Gastroesophageal sphincter (tissue), 4 donors: ENCODE results near the gene MEGF6. TPM values are rescaled to one million over a fixed set of nuclear protein-coding genes. Genes with fewer than 3 reads are reported as not detected.

ENCODE experiments used
- ATAC-seq: fragments of 150-250 bp; one replicate; pipeline ENCODE4 v1.9.1; 2016; ENCODE audit warnings: mild to moderate bottlenecking, moderate library complexity
- H3K27ac ChIP-seq, 4 donors: fragments of 200-600 bp; sonication (generic) in 3 of 4; 1 replicate in 3 of 4; 2 replicates in 1 of 4; pipeline ENCODE4 v1.5.1; 2016 to 2019
- H3K27me3 ChIP-seq: fragments of 200-600 bp; sonication (generic); one replicate; pipeline ENCODE4 v1.5.1; 2019
- H3K36me3 ChIP-seq, 2 donors: fragments of 200-600 bp; sonication (generic); one replicate each; pipeline ENCODE4 v1.5.1; 2019; ENCODE audit warnings: control low read depth in 1 of 2
- H3K4me1 ChIP-seq, 3 donors: fragments of 200-600 bp; sonication (generic); 1 replicate in 2 of 3; 2 replicates in 1 of 3; pipeline ENCODE4 v1.5.1; 2016 to 2019; ENCODE audit warnings: control low read depth in 2 of 3
- H3K4me3 ChIP-seq, 2 donors: fragments of 200-600 bp; sonication (generic); one replicate each; pipeline ENCODE4 v1.5.1; 2019; ENCODE audit warnings: mild to moderate bottlenecking in 1 of 2, moderate library complexity in 1 of 2
- H3K9me3 ChIP-seq, 3 donors: fragments of 200-600 bp; sonication (generic); one replicate each; pipeline ENCODE4 v1.5.1; 2017 to 2019; ENCODE audit warnings: control low read depth in 2 of 3
- CTCF ChIP-seq, 4 experiments: fragments of 200-600 bp in 2 of 4; fragments of 450-650 bp in 2 of 4; sonication (generic) in 1 of 4; IDR thresholded peaks; one replicate each; pipeline ENCODE4 v1.5.1; 2017 to 2019; ENCODE audit warnings: antibody characterized with exemption in 4 of 4, mild to moderate bottlenecking in 2 of 4, moderate library complexity in 2 of 4
- EP300 ChIP-seq: sonication (generic); formaldehyde crosslinking; IDR thresholded peaks from one replicate; pipeline ENCODE4 v1.6.1; 2017; ENCODE audit warnings: antibody characterized with exemption, mild to moderate bottlenecking
- POLR2A ChIP-seq, 2 donors: fragments of 450-650 bp; IDR thresholded peaks; one replicate each; pipeline ENCODE4 v1.6.1; 2017; ENCODE audit warnings: antibody characterized with exemption in 2 of 2, mild to moderate bottlenecking in 2 of 2, moderate library complexity in 1 of 2
- POLR2AphosphoS5 ChIP-seq: sonication (generic); formaldehyde crosslinking; IDR thresholded peaks from one replicate; pipeline ENCODE4 v1.6.1; 2017; ENCODE audit warnings: antibody characterized with exemption
- WGBS, 2 donors: methylation state at CpG; one replicate each; pipeline ENCODE4 v1.1.5; 2018; ENCODE audit warnings: low coverage in 1 of 2; 5-methylcytosine and 5-hydroxymethylcytosine counted together
- total RNA-seq, 4 donors: library from RNA; depleted of rRNA; stranded (reverse); fragments of >200 nt; gene quantifications; one replicate each; pipeline ENCODE4 v1.1.0, GENCODE V29; 2016

Gene MEGF6
- total RNA-seq, 4 donors from 2014 or later: 4.7 to 15.5 (median 10.8) TPM

- Histone ChIP-seq H3K9me3 (no peaks in the 10 kb centered on the region), H3K4me3 (no peak overlapping the region), H3K36me3 (no peaks in the 10 kb centered on the region), H3K27ac (no peak overlapping the region), H3K4me1 (peaks cover 0 to 29% (median 0%) of the 10 kb centered on the region in 3 donors), H3K27me3 (peaks cover 52% of the 10 kb centered on the region)
- ATAC-seq: no peak
- 50% methylated on average over 2 of the region's 24 CpGs; no CpG with 5 or more reads in 1 of the 2 donors for WGBS, 2 donors
- no peak for TF ChIP-seq POLR2A (IDR thresholded peaks at IDR 0.05)
- no peak for TF ChIP-seq CTCF (IDR thresholded peaks at IDR 0.05)
- no peak for TF ChIP-seq POLR2AphosphoS5
Observed at GRCh38 chr1:3548156-3548893, 63.0 kb downstream of the MEGF6 start.

GRCh38 chr1:3547055-3548005 lies 64.0 kb downstream of the MEGF6 start:
- no peak overlapping the region for H3K4me3 ChIP-seq
- TF ChIP-seq POLR2A (IDR thresholded peaks at IDR 0.05) (no peak), EP300 (no peak), CTCF (IDR thresholded peaks at IDR 0.05) (no peak), POLR2AphosphoS5 (no peak)
- H3K27me3 ChIP-seq: peaks cover 46% of the 10 kb centered on the region
- H3K9me3 ChIP-seq: no peaks in the 10 kb centered on the region
- peaks cover 0 to 38% (median 0%) of the 10 kb centered on the region in 3 donors for H3K4me1 ChIP-seq
- ATAC-seq: no peak
- no peaks in the 10 kb centered on the region for H3K36me3 ChIP-seq
- no CpG with 5 or more reads among the region's 38 CpGs for WGBS, 2 donors
- no peak overlapping the region for H3K27ac ChIP-seq

GRCh38 chr1:3546048-3546384 lies 65.3 kb downstream of the MEGF6 start:
- H3K4me1 ChIP-seq: peaks cover 0 to 45% (median 0%) of the 10 kb centered on the region in 3 donors
- 50 to 83% methylated on average over 1 to 2 of the region's 4 CpGs for WGBS, 2 donors
- H3K9me3 ChIP-seq: no peaks in the 10 kb centered on the region

GRCh38 chr1:3545363-3546047 lies 65.8 kb downstream of the MEGF6 start:
- H3K36me3 ChIP-seq: no peaks in the 10 kb centered on the region
- TF ChIP-seq CTCF (IDR thresholded peaks at IDR 0.05) (no peak), POLR2A (IDR thresholded peaks at IDR 0.05) (no peak), EP300 (no peak), POLR2AphosphoS5 (no peak)
- H3K4me1 ChIP-seq: peaks cover 0 to 45% (median 0%) of the 10 kb centered on the region in 3 donors
- H3K4me3 ChIP-seq: no peak overlapping the region
- WGBS, 2 donors: no CpG with 5 or more reads among the region's 21 CpGs
- no peak overlapping the region for H3K27ac ChIP-seq
- peaks cover 41% of the 10 kb centered on the region for H3K27me3 ChIP-seq
- no peak for ATAC-seq
- no peaks in the 10 kb centered on the region for H3K9me3 ChIP-seq

More at GRCh38 chr1:3546048-3546384, 65.3 kb downstream of the MEGF6 start:
- H3K4me3 ChIP-seq: no peak overlapping the region
- H3K27me3 ChIP-seq: peaks cover 46% of the 10 kb centered on the region
- no peak overlapping the region for H3K27ac ChIP-seq
- TF ChIP-seq EP300: no peak
- TF ChIP-seq CTCF (IDR thresholded peaks at IDR 0.05): no peak
- H3K36me3 ChIP-seq: no peaks in the 10 kb centered on the region
- ATAC-seq: no peak
